LNCAP (cell line): ENCODE results near the gene PANK4.
A peak's percentile ranks its signal among the peaks of the same experiment; 100 is the strongest.

Experiments
- CTCF ChIP-seq: fragments of 450-650 bp; IDR thresholded peaks from 2 replicates; pipeline ENCODE4 v1.5.1; 2017; ENCODE audit warnings: mild to moderate bottlenecking

Gene PANK4

GRCh38 chr1:2556277-2556677 lies 29.9 kb upstream of the PANK4 start, which contains the start of gene TNFRSF14:
Gene TNFRSF14, plus strand, starts transcription at chr1:2556371. Its CDS starts 294 bp downstream, at chr1:2556665.
- TF ChIP-seq CTCF, result no peak

- TF ChIP-seq CTCF, result no peak
These were observed 29.4 kb upstream of the PANK4 start for GRCh38 chr1:2555634-2556276.

- TF ChIP-seq CTCF, result no peak
These were observed 28.4 kb upstream of the PANK4 start for GRCh38 chr1:2554621-2555387.

GRCh38 chr1:2553871-2554620 lies 27.6 kb upstream of the PANK4 start:
- no peak for TF ChIP-seq CTCF

GRCh38 chr1:2552189-2552588 lies 25.8 kb upstream of the PANK4 start:
- no peak for TF ChIP-seq CTCF

GRCh38 chr1:2548068-2548589 lies 21.7 kb upstream of the PANK4 start:
- peak; percentile 96 for TF ChIP-seq CTCF
